Neural cell (in vitro differentiated cells): ENCODE results near the gene NFYB. TPM values are rescaled to one million over a fixed set of nuclear protein-coding genes. Genes with fewer than 3 reads are reported as not detected.

Source experiments
- H2AFZ ChIP-seq: fragments of 200-600, 300-800 bp; sonication (generic), shearing (Covaris generic); 2 replicates; pipeline ENCODE4 v1.6.0; 2014; ENCODE audit warnings: low read depth, mild to moderate bottlenecking, antibody characterized with exemption, low read length, moderate library complexity
- H3F3A ChIP-seq: fragments of 200-600 bp; shearing (Covaris generic); 2 replicates; pipeline ENCODE4 v1.6.1; 2016; ENCODE audit warnings: mild to moderate bottlenecking, moderate library complexity, mixed read lengths, antibody characterized with exemption, low read length; ENCODE audit not compliant: insufficient read depth, poor library complexity, severe bottlenecking
- H3K27ac ChIP-seq: fragments of 200-600, 300-800 bp; sonication (generic), shearing (Covaris generic); 2 replicates; pipeline ENCODE4 v1.5.1; 2014; ENCODE audit warnings: mild to moderate bottlenecking, low read length, moderate library complexity
- H3K27me3 ChIP-seq: fragments of 300-800, 200-600 bp; sonication (generic), shearing (Covaris generic); 2 replicates; pipeline ENCODE4 v1.6.0; 2014; ENCODE audit warnings: mild to moderate bottlenecking, low read depth, low read length, moderate library complexity; ENCODE audit not compliant: insufficient read depth
- H3K36me3 ChIP-seq: fragments of 300-800, 200-600 bp; sonication (generic), shearing (Covaris generic); 2 replicates; pipeline ENCODE4 v1.5.1; 2014; ENCODE audit warnings: mild to moderate bottlenecking, antibody characterized with exemption, low read length, moderate library complexity; ENCODE audit not compliant: insufficient read depth
- H3K4me2 ChIP-seq: fragments of 300-800, 200-600 bp; sonication (generic), shearing (Covaris generic); 2 replicates; pipeline ENCODE4 v1.6.0; 2014; ENCODE audit warnings: mild to moderate bottlenecking, low read length
- H3K4me3 ChIP-seq: fragments of 300-800, 200-600 bp; sonication (generic), shearing (Covaris generic); 2 replicates; pipeline ENCODE4 v1.5.1; 2014; ENCODE audit warnings: mild to moderate bottlenecking, low read length, moderate library complexity
- H3K79me2 ChIP-seq: fragments of 200-600 bp; shearing (Covaris generic); replicated peaks from 2 replicates; pipeline ENCODE4 v1.6.0; 2014; ENCODE audit warnings: mild to moderate bottlenecking, low read length, moderate library complexity; ENCODE audit not compliant: insufficient read depth
- H3K9ac ChIP-seq: fragments of 300-800, 200-600 bp; sonication (generic), shearing (Covaris generic); 2 replicates; pipeline ENCODE4 v1.6.1; 2016; ENCODE audit warnings: mild to moderate bottlenecking, low read length, mixed read lengths
- H3K9me2 ChIP-seq: fragments of 200-600 bp; shearing (Covaris generic); 2 replicates; pipeline ENCODE4 v1.6.1; 2016; ENCODE audit warnings: mild to moderate bottlenecking, low read length, mixed read lengths; ENCODE audit not compliant: insufficient read depth
- H3K9me3 ChIP-seq: fragments of 200-600, 300-800 bp; sonication (generic), shearing (Covaris generic); 2 replicates; pipeline ENCODE4 v1.6.1; 2016; ENCODE audit warnings: mild to moderate bottlenecking, mixed run types, low read length, moderate library complexity, mixed read lengths
- H4K20me1 ChIP-seq: fragments of 200-600 bp; shearing (Covaris generic); 2 replicates; pipeline ENCODE4 v1.6.1; 2016; ENCODE audit warnings: mild to moderate bottlenecking, mixed run types; ENCODE audit not compliant: insufficient read depth
- EP300 ChIP-seq: fragments of 450-650 bp; conservative IDR thresholded peaks from 2 replicates; pipeline ENCODE4 v1.6.1; 2014; ENCODE audit warnings: antibody characterized with exemption, mild to moderate bottlenecking, moderate library complexity; ENCODE audit not compliant: poor library complexity, severe bottlenecking
- EZH2 ChIP-seq: fragments of 200-600, 300-800 bp; shearing (Covaris generic), sonication (generic); IDR thresholded peaks from 2 replicates; pipeline ENCODE4 v1.6.1; 2014; ENCODE audit warnings: antibody characterized with exemption, low read length, borderline replicate concordance, mild to moderate bottlenecking; ENCODE audit not compliant: insufficient read depth, poor library complexity, severe bottlenecking
- MXI1 ChIP-seq: fragments of 450-650 bp; conservative IDR thresholded peaks from 2 replicates; pipeline ENCODE4 v1.6.1; 2014; ENCODE audit warnings: antibody characterized with exemption, mild to moderate bottlenecking; ENCODE audit not compliant: poor library complexity, severe bottlenecking
- POLR2AphosphoS5 ChIP-seq: IDR thresholded peaks from 2 replicates; pipeline ENCODE4 v1.6.1; 2012
- RAD21 ChIP-seq: fragments of 450-650 bp; conservative IDR thresholded peaks from 2 replicates; pipeline ENCODE4 v1.6.1; 2014; ENCODE audit warnings: antibody characterized with exemption, mild to moderate bottlenecking, moderate library complexity
- SMC3 ChIP-seq: fragments of 450-650 bp; conservative IDR thresholded peaks from 2 replicates; pipeline ENCODE4 v1.6.1; 2014; ENCODE audit warnings: antibody characterized with exemption, mild to moderate bottlenecking, moderate library complexity; ENCODE audit not compliant: poor library complexity
- TAF1 ChIP-seq: IDR thresholded peaks from 2 replicates; pipeline ENCODE4 v1.6.1; 2012; ENCODE audit warnings: low read depth
- polyA plus RNA-seq: library from polyadenylated mRNA; depleted of rRNA; stranded (reverse); fragments of >200 nt; gene quantifications from 2 replicates; pipeline ENCODE4 v1.2.3, GENCODE V29; 2014
- TF ChIP-seq, protein P1 (sequence below): IDR thresholded peaks from 2 replicates; pipeline ENCODE4 v1.6.1; 2012; ENCODE audit warnings: borderline replicate concordance
- TF ChIP-seq, protein P2 (sequence below): fragments of 450-650 bp; IDR thresholded peaks from 2 replicates; pipeline ENCODE4 v1.5.1; 2014; ENCODE audit warnings: antibody characterized with exemption, mild to moderate bottlenecking, moderate library complexity; ENCODE audit not compliant: poor library complexity, severe bottlenecking

NFYB gene
- polyA plus RNA-seq, 1 donor from 2014 or later = 60.8 TPM

DNA sequence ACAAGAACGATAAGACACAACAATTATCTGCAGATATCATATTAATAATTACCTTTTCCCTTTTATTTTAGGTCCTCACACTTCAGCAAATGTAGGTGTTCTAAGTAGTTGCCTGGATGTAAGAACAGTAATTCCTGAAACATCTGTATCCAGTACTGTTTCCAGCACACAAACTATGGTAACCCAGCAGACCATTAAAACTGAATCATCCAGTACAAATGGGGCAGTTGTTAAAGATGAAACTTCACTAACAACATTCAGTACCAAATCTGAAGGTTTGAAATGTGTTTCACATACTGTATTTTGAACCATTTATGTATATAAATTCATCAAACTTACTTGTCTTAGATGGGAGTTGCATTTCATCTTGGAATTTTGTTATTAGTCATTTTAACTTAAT lies 42.7 kb downstream of the NFYB start:
- TF ChIP-seq, protein P1, sequence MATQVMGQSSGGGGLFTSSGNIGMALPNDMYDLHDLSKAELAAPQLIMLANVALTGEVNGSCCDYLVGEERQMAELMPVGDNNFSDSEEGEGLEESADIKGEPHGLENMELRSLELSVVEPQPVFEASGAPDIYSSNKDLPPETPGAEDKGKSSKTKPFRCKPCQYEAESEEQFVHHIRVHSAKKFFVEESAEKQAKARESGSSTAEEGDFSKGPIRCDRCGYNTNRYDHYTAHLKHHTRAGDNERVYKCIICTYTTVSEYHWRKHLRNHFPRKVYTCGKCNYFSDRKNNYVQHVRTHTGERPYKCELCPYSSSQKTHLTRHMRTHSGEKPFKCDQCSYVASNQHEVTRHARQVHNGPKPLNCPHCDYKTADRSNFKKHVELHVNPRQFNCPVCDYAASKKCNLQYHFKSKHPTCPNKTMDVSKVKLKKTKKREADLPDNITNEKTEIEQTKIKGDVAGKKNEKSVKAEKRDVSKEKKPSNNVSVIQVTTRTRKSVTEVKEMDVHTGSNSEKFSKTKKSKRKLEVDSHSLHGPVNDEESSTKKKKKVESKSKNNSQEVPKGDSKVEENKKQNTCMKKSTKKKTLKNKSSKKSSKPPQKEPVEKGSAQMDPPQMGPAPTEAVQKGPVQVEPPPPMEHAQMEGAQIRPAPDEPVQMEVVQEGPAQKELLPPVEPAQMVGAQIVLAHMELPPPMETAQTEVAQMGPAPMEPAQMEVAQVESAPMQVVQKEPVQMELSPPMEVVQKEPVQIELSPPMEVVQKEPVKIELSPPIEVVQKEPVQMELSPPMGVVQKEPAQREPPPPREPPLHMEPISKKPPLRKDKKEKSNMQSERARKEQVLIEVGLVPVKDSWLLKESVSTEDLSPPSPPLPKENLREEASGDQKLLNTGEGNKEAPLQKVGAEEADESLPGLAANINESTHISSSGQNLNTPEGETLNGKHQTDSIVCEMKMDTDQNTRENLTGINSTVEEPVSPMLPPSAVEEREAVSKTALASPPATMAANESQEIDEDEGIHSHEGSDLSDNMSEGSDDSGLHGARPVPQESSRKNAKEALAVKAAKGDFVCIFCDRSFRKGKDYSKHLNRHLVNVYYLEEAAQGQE = no peak
- no peak for TF ChIP-seq SMC3
- no peak for TF ChIP-seq MXI1
- no peak for TF ChIP-seq EP300
- TF ChIP-seq POLR2AphosphoS5 = no peak
- no peak for TF ChIP-seq RAD21
- TF ChIP-seq TAF1 = no peak
- no peak for TF ChIP-seq EZH2
- TF ChIP-seq, protein P2, sequence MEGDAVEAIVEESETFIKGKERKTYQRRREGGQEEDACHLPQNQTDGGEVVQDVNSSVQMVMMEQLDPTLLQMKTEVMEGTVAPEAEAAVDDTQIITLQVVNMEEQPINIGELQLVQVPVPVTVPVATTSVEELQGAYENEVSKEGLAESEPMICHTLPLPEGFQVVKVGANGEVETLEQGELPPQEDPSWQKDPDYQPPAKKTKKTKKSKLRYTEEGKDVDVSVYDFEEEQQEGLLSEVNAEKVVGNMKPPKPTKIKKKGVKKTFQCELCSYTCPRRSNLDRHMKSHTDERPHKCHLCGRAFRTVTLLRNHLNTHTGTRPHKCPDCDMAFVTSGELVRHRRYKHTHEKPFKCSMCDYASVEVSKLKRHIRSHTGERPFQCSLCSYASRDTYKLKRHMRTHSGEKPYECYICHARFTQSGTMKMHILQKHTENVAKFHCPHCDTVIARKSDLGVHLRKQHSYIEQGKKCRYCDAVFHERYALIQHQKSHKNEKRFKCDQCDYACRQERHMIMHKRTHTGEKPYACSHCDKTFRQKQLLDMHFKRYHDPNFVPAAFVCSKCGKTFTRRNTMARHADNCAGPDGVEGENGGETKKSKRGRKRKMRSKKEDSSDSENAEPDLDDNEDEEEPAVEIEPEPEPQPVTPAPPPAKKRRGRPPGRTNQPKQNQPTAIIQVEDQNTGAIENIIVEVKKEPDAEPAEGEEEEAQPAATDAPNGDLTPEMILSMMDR = no peak
- Histone ChIP-seq H3K79me2 (no peaks in the 10 kb centered on the region), H4K20me1 (no peaks in the 10 kb centered on the region), H3F3A (no peaks in the 10 kb centered on the region), H2AFZ (no peak overlapping the region), H3K9me2 (no peaks in the 10 kb centered on the region), H3K4me2 (no peak overlapping the region), H3K9ac (no peak overlapping the region), H3K9me3 (no peaks in the 10 kb centered on the region), H3K27ac (no peak overlapping the region), H3K36me3 (peaks cover 24% of the 10 kb centered on the region), H3K4me3 (no peak overlapping the region), H3K27me3 (no peaks in the 10 kb centered on the region)

DNA sequence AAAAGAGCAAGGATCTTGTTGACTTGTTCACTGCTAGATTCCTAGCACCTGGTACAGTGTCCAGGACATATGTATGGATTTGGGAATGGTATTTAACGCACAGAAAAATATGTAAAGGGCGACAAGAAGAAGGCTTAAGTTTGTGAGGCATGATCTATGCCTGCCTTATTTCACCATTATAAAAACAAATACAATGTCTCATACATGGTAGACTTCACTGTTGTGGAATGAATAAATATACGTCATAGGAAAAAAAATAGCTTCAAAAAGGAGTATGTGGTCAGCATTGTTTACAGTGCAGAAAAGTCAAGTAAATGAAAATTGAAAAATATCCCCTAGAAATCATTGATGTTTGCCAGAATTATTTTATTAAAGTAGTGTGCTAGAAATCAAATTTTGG lies 43.7 kb downstream of the NFYB start:
- no peak overlapping the region for H3K27ac ChIP-seq
- H3K36me3 ChIP-seq = peaks cover 24% of the 10 kb centered on the region
- no peaks in the 10 kb centered on the region for H3F3A ChIP-seq
- H3K4me3 ChIP-seq = no peak overlapping the region
- H2AFZ ChIP-seq = no peak overlapping the region
- no peaks in the 10 kb centered on the region for H3K9me3 ChIP-seq
- no peak overlapping the region for H3K9ac ChIP-seq
- TF ChIP-seq TAF1 = no peak
- TF ChIP-seq, protein P1 = no peak
- no peak for TF ChIP-seq EP300
- no peak for TF ChIP-seq RAD21
- no peak for TF ChIP-seq POLR2AphosphoS5
- no peak for TF ChIP-seq EZH2
- TF ChIP-seq SMC3 = no peak
- no peak for TF ChIP-seq MXI1
- TF ChIP-seq, protein P2 = no peak
- H3K9me2 ChIP-seq = no peaks in the 10 kb centered on the region
- H3K27me3 ChIP-seq = no peaks in the 10 kb centered on the region
- no peak overlapping the region for H3K4me2 ChIP-seq
- no peaks in the 10 kb centered on the region for H4K20me1 ChIP-seq
- no peaks in the 10 kb centered on the region for H3K79me2 ChIP-seq
